GM20431 (cell line): ENCODE data around the gene UGT8.
"Not testable (repeated sequence)": the region's sequence is repeated elsewhere in the genome, so short reads cannot be mapped to it uniquely, and the experiment has no call there.

Experiments
- in situ Hi-C: fragments of 300-500 bp; cut with MseI, MboI; formaldehyde crosslinking; loops from one replicate; pipeline ENCODE4 v1.15.0; 2020; ENCODE audit warnings: low sequenced_read_pairs; ENCODE audit not compliant: unreplicated experiment

The UGT8 gene

GRCh38 chr4:114598191-114599121 lies at the start of gene UGT8:
Gene UGT8 (plus strand): TSS chr4:114598807. CDS start chr4:114622881, 24,074 bp downstream.
- in situ Hi-C loops, result no loop called here

- in situ Hi-C loops, result no loop called here
Measured at GRCh38 chr4:114549638-114550037, 49.0 kb upstream of the UGT8 start.

- in situ Hi-C loops, result no loop called here
Measured at GRCh38 chr4:114558446-114559020, 40.1 kb upstream of the UGT8 start.

GRCh38 chr4:114561590-114561989 lies 37.0 kb upstream of the UGT8 start:
- in situ Hi-C loops, result no loop called here

GRCh38 chr4:114562176-114562904 lies 36.3 kb upstream of the UGT8 start:
- in situ Hi-C loops, result no loop called here

GRCh38 chr4:114563536-114564315 lies 34.9 kb upstream of the UGT8 start:
- in situ Hi-C loops, result no loop called here

GRCh38 chr4:114577386-114577785 lies 21.2 kb upstream of the UGT8 start:
- in situ Hi-C loops, result no loop called here

GRCh38 chr4:114582621-114583020 lies 16.0 kb upstream of the UGT8 start:
- in situ Hi-C loops, result no loop called here

GRCh38 chr4:114588305-114588704 lies 10.3 kb upstream of the UGT8 start:
- in situ Hi-C loops, result no loop called here

GRCh38 chr4:114590360-114590759 lies 8.2 kb upstream of the UGT8 start:
- in situ Hi-C loops, result not testable (repeated sequence)

GRCh38 chr4:114593526-114593925 lies 5.1 kb upstream of the UGT8 start:
- in situ Hi-C loops, result no loop called here

GRCh38 chr4:114595207-114595606 lies 3.4 kb upstream of the UGT8 start:
- in situ Hi-C loops, result no loop called here

GRCh38 chr4:114595921-114596320 lies 2.7 kb upstream of the UGT8 start:
- in situ Hi-C loops, result no loop called here

GRCh38 chr4:114597410-114598115 lies 1.0 kb upstream of the UGT8 start:
- in situ Hi-C loops, result no loop called here

GRCh38 chr4:114599231-114599902 lies 760 bp downstream of the UGT8 start:
- in situ Hi-C loops, result no loop called here

GRCh38 chr4:114599903-114600552 lies 1.4 kb downstream of the UGT8 start:
- in situ Hi-C loops, result no loop called here

GRCh38 chr4:114600672-114601071 lies 2.1 kb downstream of the UGT8 start:
- in situ Hi-C loops, result no loop called here

- in situ Hi-C loops, result no loop called here
Measured at GRCh38 chr4:114601304-114602052, 2.9 kb downstream of the UGT8 start.
